Hepatocyte (in vitro differentiated cells): ENCODE measurements around the gene ATP2B1.

Source experiments
- EZH2 ChIP-seq: fragments of 200-600 bp; sonication (generic); IDR thresholded peaks from 2 replicates; pipeline ENCODE4 v1.6.1; 2016; ENCODE audit warnings: antibody characterized with exemption, mild to moderate bottlenecking, borderline replicate concordance
- TF ChIP-seq, protein P1 (sequence below): fragments of 200-600 bp; sonication (generic); IDR thresholded peaks from 2 replicates; pipeline ENCODE4 v1.5.1; 2016; ENCODE audit warnings: antibody characterized with exemption, mild to moderate bottlenecking; ENCODE audit not compliant: poor library complexity

GRCh38 chr12:89663577-89664357 lies 44.9 kb downstream of the ATP2B1 start:
- TF ChIP-seq, protein P1, sequence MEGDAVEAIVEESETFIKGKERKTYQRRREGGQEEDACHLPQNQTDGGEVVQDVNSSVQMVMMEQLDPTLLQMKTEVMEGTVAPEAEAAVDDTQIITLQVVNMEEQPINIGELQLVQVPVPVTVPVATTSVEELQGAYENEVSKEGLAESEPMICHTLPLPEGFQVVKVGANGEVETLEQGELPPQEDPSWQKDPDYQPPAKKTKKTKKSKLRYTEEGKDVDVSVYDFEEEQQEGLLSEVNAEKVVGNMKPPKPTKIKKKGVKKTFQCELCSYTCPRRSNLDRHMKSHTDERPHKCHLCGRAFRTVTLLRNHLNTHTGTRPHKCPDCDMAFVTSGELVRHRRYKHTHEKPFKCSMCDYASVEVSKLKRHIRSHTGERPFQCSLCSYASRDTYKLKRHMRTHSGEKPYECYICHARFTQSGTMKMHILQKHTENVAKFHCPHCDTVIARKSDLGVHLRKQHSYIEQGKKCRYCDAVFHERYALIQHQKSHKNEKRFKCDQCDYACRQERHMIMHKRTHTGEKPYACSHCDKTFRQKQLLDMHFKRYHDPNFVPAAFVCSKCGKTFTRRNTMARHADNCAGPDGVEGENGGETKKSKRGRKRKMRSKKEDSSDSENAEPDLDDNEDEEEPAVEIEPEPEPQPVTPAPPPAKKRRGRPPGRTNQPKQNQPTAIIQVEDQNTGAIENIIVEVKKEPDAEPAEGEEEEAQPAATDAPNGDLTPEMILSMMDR = no peak
- no peak for TF ChIP-seq EZH2
